ACC112 (cell line): ENCODE results near the gene NT5C3A.
A peak's percentile ranks its signal among the peaks of the same experiment; 100 is the strongest.

ENCODE experiments used
- H2AFZ ChIP-seq: fragments of 200-600 bp; sonication (generic); one replicate; pipeline ENCODE4 v1.6.0; 2017; ENCODE audit warnings: antibody characterized with exemption, low read length; ENCODE audit not compliant: unreplicated experiment
- H3K27ac ChIP-seq: fragments of 200-600 bp; sonication (generic); 2 replicates; pipeline ENCODE4 v1.5.1; 2014; ENCODE audit warnings: low read depth, mild to moderate bottlenecking, antibody characterized with exemption, low read length, moderate library complexity
- H3K27me3 ChIP-seq: fragments of 200-600 bp; sonication (generic); 2 replicates; pipeline ENCODE4 v1.6.1; 2014; ENCODE audit warnings: mild to moderate bottlenecking, antibody characterized with exemption, low read length, moderate library complexity, mixed read lengths; ENCODE audit not compliant: insufficient read depth
- H3K36me3 ChIP-seq: fragments of 200-600 bp; sonication (generic); 2 replicates; pipeline ENCODE4 v1.6.1; 2016; ENCODE audit warnings: mild to moderate bottlenecking, antibody characterized with exemption, low read length, moderate library complexity, mixed read lengths; ENCODE audit not compliant: insufficient read depth
- H3K4me1 ChIP-seq: fragments of 200-600 bp; sonication (generic); one replicate; pipeline ENCODE4 v1.6.1; 2016; ENCODE audit warnings: low read length, mixed read lengths; ENCODE audit not compliant: insufficient read depth, unreplicated experiment, control insufficient read depth
- H3K4me3 ChIP-seq: fragments of 200-600 bp; sonication (generic); 2 replicates; pipeline ENCODE4 v1.5.1; 2014; ENCODE audit warnings: mild to moderate bottlenecking, low read depth, low read length
- H3K79me2 ChIP-seq: fragments of 200-600 bp; sonication (generic); one replicate; pipeline ENCODE4 v1.6.0; 2016; ENCODE audit warnings: low read length; ENCODE audit not compliant: control insufficient read depth, unreplicated experiment, insufficient read depth

Gene NT5C3A

GRCh38 chr7:33059635-33060034 is 2.9 kb downstream of the NT5C3A start:
- Histone ChIP-seq H3K27ac (no peak overlapping the region), H3K79me2 (peaks cover 67% of the 10 kb centered on the region), H2AFZ (no peak overlapping the region), H3K4me1 (peaks cover 14% of the 10 kb centered on the region), H3K4me3 (no peak overlapping the region), H3K27me3 (no peaks in the 10 kb centered on the region), H3K36me3 (peaks cover 6% of the 10 kb centered on the region; the same call in 1 of the 2 replicates)

DNA sequence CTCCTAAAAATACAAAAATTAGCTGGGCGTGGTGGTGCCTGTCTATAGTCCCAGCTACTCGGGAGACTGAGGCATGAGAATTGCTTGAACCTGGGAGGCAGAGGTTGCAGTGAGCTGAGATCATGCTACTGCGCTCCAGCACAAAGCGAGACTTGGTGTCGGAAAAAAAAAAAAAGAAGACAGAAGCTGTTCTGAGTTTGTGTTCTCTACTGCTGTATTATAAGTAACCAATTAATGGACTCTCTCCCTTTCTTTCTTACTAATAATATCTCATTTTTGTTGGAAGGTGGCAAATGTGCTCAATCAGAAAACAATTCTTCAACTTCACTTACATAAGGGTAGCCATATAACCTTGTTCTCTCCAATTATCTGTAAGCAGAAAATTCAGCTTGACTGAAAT is 7.4 kb downstream of the NT5C3A start:
- Histone ChIP-seq H3K4me1 (peaks cover 11% of the 10 kb centered on the region), H3K36me3 (peaks cover 6% of the 10 kb centered on the region; the same call in 1 of the 2 replicates), H2AFZ (no peak overlapping the region), H3K79me2 (peaks cover 83% of the 10 kb centered on the region), H3K4me3 (no peak overlapping the region), H3K27ac (no peak overlapping the region), H3K27me3 (no peaks in the 10 kb centered on the region)

DNA sequence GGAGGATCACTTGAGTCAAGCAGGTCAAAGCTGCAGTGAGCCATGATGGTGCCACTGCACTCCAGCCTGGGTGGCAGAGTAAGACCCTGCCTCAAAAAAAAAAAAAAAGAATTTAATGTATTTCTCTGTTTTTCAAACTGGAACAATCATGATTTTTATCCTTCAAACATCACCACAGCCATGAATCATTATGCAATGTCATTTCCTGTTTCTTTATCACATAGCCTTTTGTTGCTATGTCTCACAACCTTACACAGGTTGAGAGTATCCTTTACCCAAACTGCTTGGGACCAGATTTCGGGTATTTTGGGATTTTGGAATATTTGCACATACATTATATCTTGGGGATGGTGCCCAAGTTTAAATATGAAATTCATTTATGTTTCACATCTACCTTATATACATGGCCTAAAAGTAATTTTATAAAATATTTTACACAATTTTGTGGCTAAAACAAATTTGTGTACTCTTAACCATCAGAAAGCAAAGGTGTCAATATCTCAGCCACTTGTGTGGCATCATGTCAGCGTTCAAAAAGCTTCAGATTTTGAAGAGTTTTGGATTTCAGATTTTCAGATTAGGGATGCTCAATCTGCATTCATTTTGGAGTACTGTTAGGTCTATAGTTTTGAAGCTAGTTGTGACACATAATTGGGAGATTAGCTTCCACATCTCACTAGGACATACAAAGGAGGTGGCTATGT is 8.2 kb downstream of the NT5C3A start:
- Histone ChIP-seq H3K27me3 (no peaks in the 10 kb centered on the region), H3K36me3 (0 out of 2 replicates have a peak, but pooled peaks cover under 1% of the 10 kb centered on the region), H2AFZ (no peak overlapping the region), H3K79me2 (peaks cover 81% of the 10 kb centered on the region), H3K4me3 (no peak overlapping the region), H3K4me1 (peaks cover 11% of the 10 kb centered on the region), H3K27ac (peak overlapping the region; percentile 48)

DNA sequence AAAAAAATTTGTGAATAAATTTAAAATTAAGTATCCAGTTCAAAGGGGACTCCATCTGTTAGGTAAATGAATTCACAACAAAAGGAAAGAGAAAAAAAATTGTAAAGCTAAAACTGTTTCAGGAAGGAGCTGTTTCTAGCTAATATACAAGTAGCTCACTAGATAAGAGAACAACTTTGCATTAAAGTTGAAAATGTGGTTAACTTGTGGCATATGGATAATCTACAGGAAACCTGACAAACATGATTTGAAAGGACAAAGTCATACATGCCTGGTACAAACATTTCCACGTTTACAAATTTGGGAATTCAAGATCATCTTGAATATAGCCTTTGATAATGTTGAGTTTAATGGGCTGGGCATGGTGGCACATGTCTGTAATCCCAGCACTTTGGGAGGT is 8.9 kb downstream of the NT5C3A start:
- H3K27me3 ChIP-seq, result no peaks in the 10 kb centered on the region
- peaks cover 11% of the 10 kb centered on the region for H3K4me1 ChIP-seq
- H2AFZ ChIP-seq, result no peak overlapping the region
- H3K27ac ChIP-seq, result no peak overlapping the region
- peaks cover 80% of the 10 kb centered on the region for H3K79me2 ChIP-seq
- no peaks in the 10 kb centered on the region for H3K36me3 ChIP-seq
- H3K4me3 ChIP-seq, result no peak overlapping the region

DNA sequence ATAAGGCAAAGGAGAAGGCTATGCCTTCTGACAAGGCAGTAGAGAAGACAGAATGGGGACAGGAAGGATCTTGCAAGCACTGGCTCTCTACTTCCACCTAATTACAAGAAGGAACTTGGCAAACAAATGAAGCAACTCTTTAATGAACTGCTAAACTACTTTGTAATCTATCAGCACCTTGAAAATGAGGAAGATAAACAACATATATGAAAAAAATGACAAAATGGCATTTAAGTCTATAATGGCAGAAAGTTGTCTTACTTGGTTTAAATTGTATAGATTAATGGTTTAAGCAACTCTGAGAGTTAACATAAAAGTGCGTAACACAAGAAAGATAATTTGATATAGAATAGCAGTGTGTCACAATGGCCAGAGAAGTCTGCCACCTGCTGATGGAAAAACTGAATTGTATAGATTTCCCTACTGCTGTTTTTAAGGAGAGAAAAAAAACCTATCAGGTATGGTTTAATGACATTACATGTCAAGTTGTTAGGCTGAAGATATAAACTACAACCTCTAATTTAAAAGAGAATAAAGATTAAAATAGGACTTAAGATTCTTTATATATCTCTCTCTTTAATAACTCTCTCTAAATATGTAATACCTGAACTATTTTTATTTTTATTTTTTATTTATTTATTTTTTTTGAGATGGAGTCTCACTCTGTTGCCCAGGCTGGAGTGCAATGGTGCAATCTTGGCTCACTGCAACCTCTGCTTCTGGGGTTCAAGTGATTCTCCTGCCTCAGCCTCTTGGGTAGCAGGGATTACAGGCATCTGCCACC is 11.8 kb downstream of the NT5C3A start:
- no peaks in the 10 kb centered on the region for H3K27me3 ChIP-seq
- peaks cover 84% of the 10 kb centered on the region for H3K79me2 ChIP-seq
- H3K4me3 ChIP-seq, result no peak overlapping the region
- no peak overlapping the region for H3K27ac ChIP-seq
- no peaks in the 10 kb centered on the region for H3K36me3 ChIP-seq
- no peak overlapping the region for H2AFZ ChIP-seq
- H3K4me1 ChIP-seq, result peaks cover 11% of the 10 kb centered on the region

- Histone ChIP-seq H3K27me3 (no peaks in the 10 kb centered on the region), H3K27ac (no peak overlapping the region), H3K36me3 (no peaks in the 10 kb centered on the region), H3K79me2 (peaks cover 77% of the 10 kb centered on the region), H3K4me3 (no peak overlapping the region), H2AFZ (no peak overlapping the region), H3K4me1 (peaks cover 13% of the 10 kb centered on the region)
These were observed 13.9 kb downstream of the NT5C3A start for GRCh38 chr7:33048704-33049103.

GRCh38 chr7:33048257-33048656 is 14.3 kb downstream of the NT5C3A start:
- Histone ChIP-seq H3K79me2 (peaks cover 77% of the 10 kb centered on the region), H3K4me3 (no peak overlapping the region), H2AFZ (no peak overlapping the region), H3K27ac (no peak overlapping the region), H3K36me3 (no peaks in the 10 kb centered on the region), H3K4me1 (peaks cover 13% of the 10 kb centered on the region), H3K27me3 (no peaks in the 10 kb centered on the region)

DNA sequence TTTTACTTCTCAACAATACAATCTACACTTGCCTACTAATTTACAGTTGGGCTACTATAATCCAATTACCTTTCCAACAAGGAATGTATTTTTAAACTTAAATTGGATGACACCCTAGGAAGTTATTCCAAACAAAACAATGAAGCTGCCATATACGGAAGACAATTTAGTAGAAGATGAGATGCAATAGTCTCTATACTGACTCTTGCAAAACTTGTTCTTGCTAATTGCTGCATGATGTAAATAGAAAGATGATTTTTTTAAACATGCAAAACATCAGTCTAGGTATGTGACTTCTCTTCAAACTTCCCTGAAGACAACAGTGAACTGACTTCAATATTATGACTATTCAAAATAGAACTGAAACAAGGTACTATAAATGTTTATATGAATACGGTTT is 17.6 kb downstream of the NT5C3A start:
- Histone ChIP-seq H3K79me2 (peaks cover 77% of the 10 kb centered on the region), H3K4me1 (peaks cover 25% of the 10 kb centered on the region), H3K27ac (no peak overlapping the region), H3K36me3 (no peaks in the 10 kb centered on the region), H3K4me3 (no peak overlapping the region), H3K27me3 (no peaks in the 10 kb centered on the region), H2AFZ (no peak overlapping the region)

DNA sequence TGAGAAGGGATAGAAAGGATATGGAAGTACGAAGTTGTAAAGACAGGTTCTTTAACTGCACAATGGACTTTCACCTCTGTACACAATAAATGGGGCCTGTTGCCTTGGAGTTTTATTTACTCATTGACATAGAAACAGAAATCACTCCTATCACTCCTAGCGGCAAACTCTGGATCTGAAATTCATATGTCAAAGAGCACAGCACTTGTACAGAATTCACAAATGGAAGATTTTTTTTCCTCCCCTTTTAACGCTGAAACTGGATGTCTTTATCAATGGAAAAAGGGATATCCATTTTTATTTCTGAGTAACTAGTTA is 18.2 kb downstream of the NT5C3A start:
- no peaks in the 10 kb centered on the region for H3K36me3 ChIP-seq
- no peak overlapping the region for H3K4me3 ChIP-seq
- H3K27me3 ChIP-seq, result no peaks in the 10 kb centered on the region
- no peak overlapping the region for H3K27ac ChIP-seq
- H3K4me1 ChIP-seq, result peaks cover 25% of the 10 kb centered on the region
- peaks cover 79% of the 10 kb centered on the region for H3K79me2 ChIP-seq
- no peak overlapping the region for H2AFZ ChIP-seq

- Histone ChIP-seq H3K27ac (no peak overlapping the region), H3K4me3 (no peak overlapping the region), H3K4me1 (peaks cover 28% of the 10 kb centered on the region)
These were observed 18.8 kb downstream of the NT5C3A start for GRCh38 chr7:33043501-33044400.

More at GRCh38 chr7:33043501-33044400, 18.8 kb downstream of the NT5C3A start:
- no peaks in the 10 kb centered on the region for H3K36me3 ChIP-seq
- no peak overlapping the region for H2AFZ ChIP-seq
- peaks cover 80% of the 10 kb centered on the region for H3K79me2 ChIP-seq
- H3K27me3 ChIP-seq, result no peaks in the 10 kb centered on the region
